Neutrophil (primary cell): ENCODE measurements around the gene IRF4.
"Not testable (repeated sequence)": the region's sequence is repeated elsewhere in the genome, so short reads cannot be mapped to it uniquely, and the experiment has no call there.

Source experiments
- H3K27ac ChIP-seq: fragments of 200-600 bp; sonication (generic); 2 replicates; pipeline ENCODE4 v1.5.1; 2016; ENCODE audit warnings: mild to moderate bottlenecking, moderate library complexity
- H3K27me3 ChIP-seq: fragments of 200-600 bp; sonication (generic); 2 replicates; pipeline ENCODE4 v1.6.0; 2016; ENCODE audit warnings: mild to moderate bottlenecking
- H3K36me3 ChIP-seq: fragments of 200-600 bp; sonication (generic); 2 replicates; pipeline ENCODE4 v1.5.1; 2017
- H3K4me1 ChIP-seq, 2 experiments: fragments of 200-600 bp in 1 of 2; sonication (generic) in 1 of 2; 1 replicate in 1 of 2; 2 replicates in 1 of 2; pipeline versions ENCODE4 v1.5.1 to v1.6.1; 2013 to 2016; ENCODE audit warnings: low read depth in 1 of 2, low read length in 1 of 2, mild to moderate bottlenecking in 1 of 2, moderate library complexity in 1 of 2; ENCODE audit not compliant: control insufficient read depth in 1 of 2, insufficient read depth in 1 of 2
- H3K4me3 ChIP-seq, 2 experiments: fragments of 200-600 bp in 1 of 2; sonication (generic) in 1 of 2; 1 replicate in 1 of 2; 2 replicates in 1 of 2; pipeline ENCODE4 v1.5.1; 2013 to 2016; ENCODE audit warnings: low read depth in 1 of 2, low read length in 1 of 2, mild to moderate bottlenecking in 1 of 2, moderate library complexity in 1 of 2
- H3K9me3 ChIP-seq: fragments of 200-600 bp; sonication (generic); 2 replicates; pipeline ENCODE4 v1.5.1; 2016
- TF ChIP-seq, protein P1 (sequence below): fragments of 200-600 bp; sonication (generic); IDR thresholded peaks from 2 replicates; pipeline ENCODE4 v1.5.1; 2016; ENCODE audit warnings: antibody characterized with exemption

IRF4 gene

GRCh38 chr6:370555-370954 lies 21.0 kb upstream of the IRF4 start:
- H3K27me3 ChIP-seq = peaks cover 27% of the 10 kb centered on the region
- H3K36me3 ChIP-seq = no peaks in the 10 kb centered on the region
- H3K4me3 ChIP-seq = no peak overlapping the region
- H3K27ac ChIP-seq = no peak overlapping the region
- H3K4me1 ChIP-seq = no peaks in the 10 kb centered on the region
- TF ChIP-seq, protein P1, sequence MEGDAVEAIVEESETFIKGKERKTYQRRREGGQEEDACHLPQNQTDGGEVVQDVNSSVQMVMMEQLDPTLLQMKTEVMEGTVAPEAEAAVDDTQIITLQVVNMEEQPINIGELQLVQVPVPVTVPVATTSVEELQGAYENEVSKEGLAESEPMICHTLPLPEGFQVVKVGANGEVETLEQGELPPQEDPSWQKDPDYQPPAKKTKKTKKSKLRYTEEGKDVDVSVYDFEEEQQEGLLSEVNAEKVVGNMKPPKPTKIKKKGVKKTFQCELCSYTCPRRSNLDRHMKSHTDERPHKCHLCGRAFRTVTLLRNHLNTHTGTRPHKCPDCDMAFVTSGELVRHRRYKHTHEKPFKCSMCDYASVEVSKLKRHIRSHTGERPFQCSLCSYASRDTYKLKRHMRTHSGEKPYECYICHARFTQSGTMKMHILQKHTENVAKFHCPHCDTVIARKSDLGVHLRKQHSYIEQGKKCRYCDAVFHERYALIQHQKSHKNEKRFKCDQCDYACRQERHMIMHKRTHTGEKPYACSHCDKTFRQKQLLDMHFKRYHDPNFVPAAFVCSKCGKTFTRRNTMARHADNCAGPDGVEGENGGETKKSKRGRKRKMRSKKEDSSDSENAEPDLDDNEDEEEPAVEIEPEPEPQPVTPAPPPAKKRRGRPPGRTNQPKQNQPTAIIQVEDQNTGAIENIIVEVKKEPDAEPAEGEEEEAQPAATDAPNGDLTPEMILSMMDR = no peak
- H3K9me3 ChIP-seq = no peaks in the 10 kb centered on the region

- H3K27ac ChIP-seq, H3K36me3 ChIP-seq: not testable (repeated sequence)
Measured at GRCh38 chr6:371851-372250, 19.7 kb upstream of the IRF4 start.

GRCh38 chr6:372336-372911 lies 19.1 kb upstream of the IRF4 start:
- Histone ChIP-seq H3K4me3 (no peak overlapping the region), H3K9me3 (no peaks in the 10 kb centered on the region), H3K27ac (no peak overlapping the region), H3K36me3 (no peaks in the 10 kb centered on the region), H3K27me3 (peaks cover 35% of the 10 kb centered on the region), H3K4me1 (no peaks in the 10 kb centered on the region)
- TF ChIP-seq, protein P1 = no peak

More at GRCh38 chr6:371851-372250, 19.7 kb upstream of the IRF4 start:
- H3K4me3 ChIP-seq, H3K4me1 ChIP-seq, H3K9me3 ChIP-seq: not testable (repeated sequence)
- peaks cover 29% of the 10 kb centered on the region for H3K27me3 ChIP-seq

GRCh38 chr6:373031-373430 lies 18.5 kb upstream of the IRF4 start:
- no peak overlapping the region for H3K4me3 ChIP-seq
- peaks cover 40% of the 10 kb centered on the region for H3K27me3 ChIP-seq
- no peak overlapping the region for H3K27ac ChIP-seq
- no peaks in the 10 kb centered on the region for H3K36me3 ChIP-seq
- no peaks in the 10 kb centered on the region for H3K4me1 ChIP-seq
- TF ChIP-seq, protein P1 = no peak
- no peaks in the 10 kb centered on the region for H3K9me3 ChIP-seq

GRCh38 chr6:373773-374724 lies 17.5 kb upstream of the IRF4 start:
- Histone ChIP-seq H3K27me3 (peaks cover 49% of the 10 kb centered on the region), H3K4me1 (no peaks in the 10 kb centered on the region), H3K27ac (no peak overlapping the region), H3K9me3 (no peaks in the 10 kb centered on the region), H3K36me3 (no peaks in the 10 kb centered on the region), H3K4me3 (no peak overlapping the region)
- TF ChIP-seq, protein P1 = no peak

DNA sequence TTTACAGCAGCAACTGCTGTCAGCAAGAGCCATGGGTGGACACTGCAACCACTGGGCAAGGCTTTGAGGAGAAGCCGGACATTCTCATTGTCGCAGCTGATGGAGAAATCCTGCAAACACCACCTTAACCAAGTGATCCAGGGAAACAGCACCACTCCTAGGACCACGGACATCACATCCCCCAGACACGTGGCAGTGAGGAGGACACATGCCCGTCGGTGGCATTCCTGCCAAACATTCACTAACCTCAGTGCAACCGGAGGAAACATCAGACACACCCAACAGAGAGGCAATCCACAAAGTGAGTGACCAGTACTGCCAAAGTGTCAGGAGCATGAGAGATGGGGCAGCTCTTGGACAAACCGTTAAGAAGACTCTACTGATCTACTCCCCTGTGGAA lies 16.6 kb upstream of the IRF4 start:
- Histone ChIP-seq H3K27me3 (peaks cover 58% of the 10 kb centered on the region), H3K27ac (no peak overlapping the region), H3K36me3 (no peaks in the 10 kb centered on the region), H3K4me1 (no peaks in the 10 kb centered on the region), H3K4me3 (no peak overlapping the region), H3K9me3 (no peaks in the 10 kb centered on the region)
- TF ChIP-seq, protein P1 = no peak
